HEK293 (cell line): Measurements from ENCODE around the gene TRAK2.

Experiments used
- CTCF ChIA-PET: fragments of 350-600 bp; formaldehyde crosslinking; extraction: SDS; loops from one replicate; lab custom pipeline; 2021; ENCODE audit warnings: antibody characterized with exemption; lab: Yijun Ruan, JAX
- POLR2A ChIA-PET: fragments of 300-600 bp; formaldehyde crosslinking; extraction: SDS; loops from one replicate; lab custom pipeline; 2020; ENCODE audit warnings: antibody characterized with exemption, inconsistent platforms; lab: Yijun Ruan, JAX
- H3K27ac ChIP-seq: fragments of 200-500 bp; sonication (Bioruptor generic); 2 replicates; pipeline ENCODE4 v1.5.1; 2014; ENCODE audit warnings: low read depth, low read length, control low read depth, inconsistent platforms; ENCODE audit errors: extremely low read depth
- H3K36me3 ChIP-seq, 2 experiments: fragments of 200-500 bp in 1 of 2; sonication (Bioruptor generic) in 1 of 2; 1 replicate in 1 of 2; 2 replicates in 1 of 2; pipeline ENCODE4 v1.5.1; 2014 to 2017; ENCODE audit warnings: inconsistent platforms in 2 of 2, low read length in 2 of 2; ENCODE audit not compliant: control insufficient read depth in 2 of 2, insufficient read depth in 1 of 2
- H3K4me1 ChIP-seq: fragments of 200-500 bp; sonication (Bioruptor generic); 2 replicates; pipeline ENCODE4 v1.5.1; 2014; ENCODE audit warnings: mild to moderate bottlenecking, low read length, inconsistent platforms; ENCODE audit not compliant: control insufficient read depth, insufficient read depth
- H3K4me3 ChIP-seq: 2 replicates; pipeline ENCODE4 v1.5.1; 2011; ENCODE audit warnings: low read depth, mild to moderate bottlenecking, control low read depth, low read length, moderate library complexity
- H3K9me3 ChIP-seq: fragments of 200-500 bp; sonication (Bioruptor generic); 2 replicates; pipeline ENCODE4 v1.5.1; 2014; ENCODE audit warnings: low read depth, low read length, inconsistent platforms; ENCODE audit not compliant: control insufficient read depth, insufficient read depth
- CTCF ChIP-seq: fragments of 450-650 bp; formaldehyde crosslinking; IDR thresholded peaks from 2 replicates; pipeline ENCODE4 v1.5.1; 2016; ENCODE audit warnings: missing biosample characterization, missing genetic modification characterization
- FEZF1 ChIP-seq: fragments of 450-650 bp; formaldehyde crosslinking; IDR thresholded peaks from 2 replicates; pipeline ENCODE4 v1.5.1; 2016; ENCODE audit warnings: missing biosample characterization, missing genetic modification characterization
- GLIS1 ChIP-seq: fragments of 450-650 bp; formaldehyde crosslinking; IDR thresholded peaks from 2 replicates; pipeline ENCODE4 v1.5.1; 2016; ENCODE audit warnings: missing biosample characterization, missing genetic modification characterization
- HOXD13 ChIP-seq: sonication (generic); formaldehyde crosslinking; IDR thresholded peaks from 2 replicates; pipeline ENCODE4 v1.8.0; 2022; ENCODE audit warnings: missing genetic modification reagents, borderline replicate concordance
- IKZF3 ChIP-seq: fragments of 450-650 bp; IDR thresholded peaks from 2 replicates; pipeline ENCODE4 v1.5.0; 2018; ENCODE audit warnings: missing biosample characterization, mild to moderate bottlenecking, missing genetic modification characterization, moderate library complexity
- MEIS1 ChIP-seq: sonication (generic); formaldehyde crosslinking; IDR thresholded peaks from 2 replicates; pipeline ENCODE4 v1.8.1; 2022; ENCODE audit warnings: missing genetic modification reagents, mild to moderate bottlenecking, borderline replicate concordance
- OSR2 ChIP-seq: fragments of 450-650 bp; formaldehyde crosslinking; IDR thresholded peaks from 2 replicates; pipeline ENCODE4 v1.5.1; 2016; ENCODE audit warnings: missing biosample characterization, missing genetic modification characterization
- PRDM6 ChIP-seq: fragments of 450-650 bp; formaldehyde crosslinking; IDR thresholded peaks from 2 replicates; pipeline ENCODE4 v1.5.1; 2017; ENCODE audit warnings: missing biosample characterization, missing genetic modification characterization
- SCRT2 ChIP-seq: fragments of 450-650 bp; formaldehyde crosslinking; IDR thresholded peaks from 2 replicates; pipeline ENCODE4 v1.5.1; 2016; ENCODE audit warnings: missing biosample characterization, missing genetic modification characterization
- SP7 ChIP-seq: fragments of 450-650 bp; formaldehyde crosslinking; IDR thresholded peaks from 2 replicates; pipeline ENCODE4 v1.5.1; 2016; ENCODE audit warnings: missing biosample characterization, missing genetic modification characterization
- ZBTB20 ChIP-seq: fragments of 450-650 bp; formaldehyde crosslinking; IDR thresholded peaks from 2 replicates; pipeline ENCODE4 v1.5.1; 2016; ENCODE audit warnings: missing biosample characterization, missing genetic modification characterization
- ZEB2 ChIP-seq: fragments of 450-650 bp; formaldehyde crosslinking; IDR thresholded peaks from 2 replicates; pipeline ENCODE4 v1.5.1; 2016; ENCODE audit warnings: missing biosample characterization, missing genetic modification characterization
- ZIC2 ChIP-seq: fragments of 450-650 bp; formaldehyde crosslinking; IDR thresholded peaks from 2 replicates; pipeline ENCODE4 v1.5.1; 2016; ENCODE audit warnings: missing biosample characterization, missing genetic modification characterization
- ZNF214 ChIP-seq: fragments of 450-650 bp; formaldehyde crosslinking; IDR thresholded peaks from 2 replicates; pipeline ENCODE4 v1.5.1; 2017; ENCODE audit warnings: missing biosample characterization, mild to moderate bottlenecking, missing genetic modification characterization, borderline replicate concordance
- ZNF221 ChIP-seq: fragments of 450-650 bp; formaldehyde crosslinking; IDR thresholded peaks from 2 replicates; pipeline ENCODE4 v1.5.1; 2017; ENCODE audit warnings: missing biosample characterization, missing genetic modification characterization, borderline replicate concordance
- ZNF26 ChIP-seq: fragments of 450-650 bp; formaldehyde crosslinking; IDR thresholded peaks from 2 replicates; pipeline ENCODE4 v1.5.1; 2016; ENCODE audit warnings: missing biosample characterization, missing genetic modification characterization
- ZNF302 ChIP-seq: fragments of 450-650 bp; formaldehyde crosslinking; IDR thresholded peaks from 2 replicates; pipeline ENCODE4 v1.5.1; 2016; ENCODE audit warnings: missing biosample characterization, missing genetic modification characterization, low read depth
- ZNF518A ChIP-seq: fragments of 450-650 bp; formaldehyde crosslinking; conservative IDR thresholded peaks from 2 replicates; pipeline ENCODE4 v1.5.1; 2016; ENCODE audit warnings: low read depth, missing biosample characterization, missing genetic modification characterization
- ZNF654 ChIP-seq: fragments of 450-650 bp; formaldehyde crosslinking; IDR thresholded peaks from 2 replicates; pipeline ENCODE4 v1.5.1; 2016; ENCODE audit warnings: low read depth, missing biosample characterization, missing genetic modification characterization
- ZSCAN23 ChIP-seq: fragments of 450-650 bp; formaldehyde crosslinking; IDR thresholded peaks from 2 replicates; pipeline ENCODE4 v1.5.1; 2016; ENCODE audit warnings: missing biosample characterization, missing genetic modification characterization

TRAK2 gene

GRCh38 chr2:201419986-201420385 lies 31.3 kb downstream of the TRAK2 start:
- TF ChIP-seq IKZF3: no peak
- no peak for TF ChIP-seq PRDM6 (tag by site-specific recombination)
- TF ChIP-seq ZNF214: no peak
- TF ChIP-seq, all 188 proteins: peak for 0
- Histone ChIP-seq H3K4me1 (peaks cover 18% of the 10 kb centered on the region), H3K4me3 (no peak overlapping the region), H3K36me3 (no peaks in the 10 kb centered on the region), H3K27ac (no peak overlapping the region), H3K9me3 (no peaks in the 10 kb centered on the region)
- POLR2A ChIA-PET: no interaction called here
- CTCF ChIA-PET: no interaction called here

- no peaks in the 10 kb centered on the region for H3K36me3 ChIP-seq
- no peaks in the 10 kb centered on the region for H3K9me3 ChIP-seq
- no peak overlapping the region for H3K4me3 ChIP-seq
- peaks cover 26% of the 10 kb centered on the region for H3K4me1 ChIP-seq
- ChIA-PET POLR2A (no interaction called here), CTCF (interaction anchor here (0.7 kb wide), 1 partner anchor 34 kb away, joined by 3 read pairs; no protein-coding TSS in a partner anchor)
- no peak overlapping the region for H3K27ac ChIP-seq
- TF ChIP-seq CTCF (tag by site-specific recombination): peak; percentile 36; the same call in 1 of the 2 replicates
- TF ChIP-seq PRDM6 (tag by site-specific recombination): peak; percentile 80
- peak; percentile 44 for TF ChIP-seq ZNF654 (tag by site-specific recombination)
- TF ChIP-seq FEZF1: peak; percentile 32
- 0 out of 2 replicates have a peak, but pooled peaks have one; percentile 30 for TF ChIP-seq ZEB2 (tag by site-specific recombination)
- TF ChIP-seq SCRT2: no peak
- TF ChIP-seq ZSCAN23: no peak
These were observed 32.1 kb downstream of the TRAK2 start for GRCh38 chr2:201419057-201419635.

- CTCF ChIA-PET: no interaction called here
- TF ChIP-seq ZBTB20 (no peak), ZNF26 (tag by site-specific recombination) (no peak), HOXD13 (CRISPR knock-in tag) (no peak), GLIS1 (tag by site-specific recombination) (no peak), SP7 (tag by site-specific recombination) (no peak), ZIC2 (no peak), ZNF518A (tag by site-specific recombination) (no peak), ZNF302 (tag by site-specific recombination) (no peak), MEIS1 (no peak), ZNF221 (tag by site-specific recombination) (no peak), OSR2 (tag by site-specific recombination) (no peak)
These were observed 36.1 kb downstream of the TRAK2 start for GRCh38 chr2:201415149-201415548.

More at GRCh38 chr2:201415149-201415548, 36.1 kb downstream of the TRAK2 start:
- H3K27ac ChIP-seq: no peak overlapping the region
- POLR2A ChIA-PET: no interaction called here
- H3K9me3 ChIP-seq: no peaks in the 10 kb centered on the region
- H3K36me3 ChIP-seq: no peaks in the 10 kb centered on the region
- H3K4me3 ChIP-seq: no peak overlapping the region
- peaks cover 25% of the 10 kb centered on the region for H3K4me1 ChIP-seq
